Anterior cingulate cortex (tissue), 58 donors: ENCODE measurements around the gene RMP24.

ENCODE experiments used
- DNase-seq, 58 donors: peaks; one replicate each; lab custom pipeline; 2025; lab: John Stamatoyannopoulos, UW

The RMP24 gene

GRCh38 chr18:36025025-36025424 lies 52.5 kb downstream of the RMP24 start:
- no peak for DNase-seq

GRCh38 chr18:36028859-36029258 lies 56.4 kb downstream of the RMP24 start:
- no peak for DNase-seq
